Esophagus (tissue), 2 donors: ENCODE measurements around the gene USF3. TPM values are rescaled to one million over a fixed set of nuclear protein-coding genes. Genes with fewer than 3 reads are reported as not detected.

ENCODE experiments used
- H3K27ac ChIP-seq, 2 donors: one replicate each; pipeline ENCODE4 v1.5.1; 2013; ENCODE audit warnings: low read depth in 2 of 2, mild to moderate bottlenecking in 2 of 2, inconsistent platforms in 1 of 2, low read length in 1 of 2, moderate library complexity in 1 of 2
- H3K27me3 ChIP-seq, 2 donors: one replicate each; pipeline ENCODE4 v1.6.1; 2013; ENCODE audit warnings: low read length in 2 of 2, control low read depth in 1 of 2, mild to moderate bottlenecking in 1 of 2; ENCODE audit not compliant: insufficient read depth in 2 of 2, control insufficient read depth in 1 of 2
- H3K36me3 ChIP-seq, 2 donors: one replicate each; pipeline ENCODE4 v1.6.1; 2013; ENCODE audit warnings: low read length in 1 of 2; ENCODE audit not compliant: control insufficient read depth in 2 of 2, insufficient read depth in 2 of 2
- H3K4me1 ChIP-seq, 2 donors: one replicate each; pipeline ENCODE4 v1.6.1; 2013; ENCODE audit warnings: low read length in 1 of 2; ENCODE audit not compliant: control insufficient read depth in 2 of 2, insufficient read depth in 2 of 2
- H3K4me3 ChIP-seq, 2 donors: one replicate each; pipeline ENCODE4 v1.5.1; 2013; ENCODE audit warnings: low read length in 2 of 2, mild to moderate bottlenecking in 2 of 2, low read depth in 1 of 2, moderate library complexity in 1 of 2
- H3K9me3 ChIP-seq, 2 donors: one replicate each; pipeline ENCODE4 v1.6.1; 2013; ENCODE audit warnings: mild to moderate bottlenecking in 2 of 2, low read depth in 1 of 2, low read length in 1 of 2, moderate library complexity in 1 of 2; ENCODE audit not compliant: control insufficient read depth in 2 of 2, insufficient read depth in 1 of 2
- WGBS, 2 donors: extraction: QIAGEN DNeasy Blood & Tissue Kit; methylation state at CpG; one replicate each; pipeline ENCODE4 v1.1.7; 2013; 5-methylcytosine and 5-hydroxymethylcytosine counted together
- polyA plus RNA-seq, 2 donors: library from polyadenylated mRNA; stranded (reverse); fragments of 200-250 nt; gene quantifications; one replicate each; pipeline ENCODE4 v1.2.3, GENCODE V29; 2013
- donor health status: healthy with polysubstance abuse.
- donor health status: Bipolar disorder and iron deficiency.

USF3 gene
- polyA plus RNA-seq, 2 donors: 2.9 to 3.8 TPM

GRCh38 chr3:113660896-113661295 is 35.5 kb downstream of the USF3 start:
- Histone ChIP-seq H3K4me1 (peaks cover 0 to 2% of the 10 kb centered on the region in 2 donors), H3K9me3 (no peaks in the 10 kb centered on the region), H3K4me3 (no peak overlapping the region), H3K27me3 (no peaks in the 10 kb centered on the region), H3K27ac (no peak overlapping the region), H3K36me3 (peaks cover 14 to 16% of the 10 kb centered on the region in 2 donors)
- 68 to 84% methylated on average over 4 of the region's 4 CpGs for WGBS, 2 donors

- Histone ChIP-seq H3K9me3 (no peaks in the 10 kb centered on the region), H3K4me1 (peaks cover 0 to 2% of the 10 kb centered on the region in 2 donors), H3K27me3 (no peaks in the 10 kb centered on the region), H3K27ac (no peak overlapping the region), H3K36me3 (peaks cover 16% of the 10 kb centered on the region in 2 donors), H3K4me3 (no peak overlapping the region)
- 93 to 98% methylated on average over 2 of the region's 2 CpGs for WGBS, 2 donors
Observed at GRCh38 chr3:113660458-113660857, 36.0 kb downstream of the USF3 start.

GRCh38 chr3:113659996-113660395 is 36.4 kb downstream of the USF3 start:
- H3K4me3 ChIP-seq: no peak overlapping the region
- H3K9me3 ChIP-seq: no peaks in the 10 kb centered on the region
- no peaks in the 10 kb centered on the region for H3K27me3 ChIP-seq
- peaks cover 0 to 2% of the 10 kb centered on the region in 2 donors for H3K4me1 ChIP-seq
- H3K27ac ChIP-seq: no peak overlapping the region
- 76 to 92% methylated on average over 1 of the region's 1 CpG for WGBS, 2 donors
- peaks cover 16% of the 10 kb centered on the region in 2 donors for H3K36me3 ChIP-seq

- Histone ChIP-seq H3K4me1 (peaks cover 0 to 2% of the 10 kb centered on the region in 2 donors), H3K27me3 (no peaks in the 10 kb centered on the region), H3K27ac (no peak overlapping the region), H3K9me3 (no peaks in the 10 kb centered on the region), H3K4me3 (no peak overlapping the region), H3K36me3 (peaks cover 16% of the 10 kb centered on the region in 2 donors)
- 92 to 96% methylated on average over 1 of the region's 1 CpG for WGBS, 2 donors
Observed at GRCh38 chr3:113659101-113659541, 37.3 kb downstream of the USF3 start.

- Histone ChIP-seq H3K9me3 (no peaks in the 10 kb centered on the region), H3K4me1 (peaks cover 0 to 2% of the 10 kb centered on the region in 2 donors), H3K36me3 (peaks cover 16% of the 10 kb centered on the region in 2 donors), H3K27ac (no peak overlapping the region), H3K4me3 (no peak overlapping the region), H3K27me3 (no peaks in the 10 kb centered on the region)
- 98 to 99% methylated on average over 3 of the region's 3 CpGs for WGBS, 2 donors
Observed at GRCh38 chr3:113658107-113658506, 38.3 kb downstream of the USF3 start.

- 83 to 86% methylated on average over 3 of the region's 3 CpGs for WGBS, 2 donors
Observed at GRCh38 chr3:113654851-113655250, 41.6 kb downstream of the USF3 start.

GRCh38 chr3:113654310-113654709 is 42.1 kb downstream of the USF3 start:
- 67 to 78% methylated on average over 1 of the region's 1 CpG for WGBS, 2 donors
- H3K36me3 ChIP-seq: peaks cover 0 to 4% of the 10 kb centered on the region in 2 donors
- no peak overlapping the region for H3K27ac ChIP-seq
- no peaks in the 10 kb centered on the region for H3K9me3 ChIP-seq
- peaks cover 0 to 2% of the 10 kb centered on the region in 2 donors for H3K4me1 ChIP-seq
- H3K27me3 ChIP-seq: no peaks in the 10 kb centered on the region
- no peak overlapping the region for H3K4me3 ChIP-seq

More at GRCh38 chr3:113654851-113655250, 41.6 kb downstream of the USF3 start:
- H3K9me3 ChIP-seq: no peaks in the 10 kb centered on the region
- H3K4me3 ChIP-seq: no peak overlapping the region
- H3K4me1 ChIP-seq: peaks cover 0 to 2% of the 10 kb centered on the region in 2 donors
- peaks cover 5 to 10% of the 10 kb centered on the region in 2 donors for H3K36me3 ChIP-seq
- no peak overlapping the region for H3K27ac ChIP-seq
- no peaks in the 10 kb centered on the region for H3K27me3 ChIP-seq

- H3K27me3 ChIP-seq: no peaks in the 10 kb centered on the region
- 75 to 78% methylated on average over 6 of the region's 6 CpGs for WGBS, 2 donors
- peak overlapping the region in 1 of 2 donors; percentile 26 for H3K27ac ChIP-seq
- no peaks in the 10 kb centered on the region for H3K36me3 ChIP-seq
- no peaks in the 10 kb centered on the region for H3K4me1 ChIP-seq
- H3K4me3 ChIP-seq: no peak overlapping the region
- peaks cover 0 to 2% of the 10 kb centered on the region in 2 donors for H3K9me3 ChIP-seq
Observed at GRCh38 chr3:113649174-113649845, 47.1 kb downstream of the USF3 start.

GRCh38 chr3:113648524-113648923 is 47.9 kb downstream of the USF3 start:
- H3K9me3 ChIP-seq: peaks cover 0 to 2% of the 10 kb centered on the region in 2 donors
- H3K36me3 ChIP-seq: no peaks in the 10 kb centered on the region
- H3K27ac ChIP-seq: no peak overlapping the region
- H3K4me1 ChIP-seq: no peaks in the 10 kb centered on the region
- no peak overlapping the region for H3K4me3 ChIP-seq
- H3K27me3 ChIP-seq: no peaks in the 10 kb centered on the region

- Histone ChIP-seq H3K27me3 (no peaks in the 10 kb centered on the region), H3K4me3 (no peak overlapping the region), H3K27ac (no peak overlapping the region), H3K9me3 (peaks cover 0 to 2% of the 10 kb centered on the region in 2 donors), H3K36me3 (no peaks in the 10 kb centered on the region), H3K4me1 (no peaks in the 10 kb centered on the region)
- WGBS, 2 donors: 96 to 98% methylated on average over 7 of the region's 7 CpGs
Observed at GRCh38 chr3:113643583-113643982, 52.9 kb downstream of the USF3 start.
